ENCODE measurements around the gene BCAP31.
"Not testable (repeated sequence)": the region's sequence is repeated elsewhere in the genome, so short reads cannot be mapped to it uniquely, and the experiment has no call there.

BCAP31 gene

DNA sequence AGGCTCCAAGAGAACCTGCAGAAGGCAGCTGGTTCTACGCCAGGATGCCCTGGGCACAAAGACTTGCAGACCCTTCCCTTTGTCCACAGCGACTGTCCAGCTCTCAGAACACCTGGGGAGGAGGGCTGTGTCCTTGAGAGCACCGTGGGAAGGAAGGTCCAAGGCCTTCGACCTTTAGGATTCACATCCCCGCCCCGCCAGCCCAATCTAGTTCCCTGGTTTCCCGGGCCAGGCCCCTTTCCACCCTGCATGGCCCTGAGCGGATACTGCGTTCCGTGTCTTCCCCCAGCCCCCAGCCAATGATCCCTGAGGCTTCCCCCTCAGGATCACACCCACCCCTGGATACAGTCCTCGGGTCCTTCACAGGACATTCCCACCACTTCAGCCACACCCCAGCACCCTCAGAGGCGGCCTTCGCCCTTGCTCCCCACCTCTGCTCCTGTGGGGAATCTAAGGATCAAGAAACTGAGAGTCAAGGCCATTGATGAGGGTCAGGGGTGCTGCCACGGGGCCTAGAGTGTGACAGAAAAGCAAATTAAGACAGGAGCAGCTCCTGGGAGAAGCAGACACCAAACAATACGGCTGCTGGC, 9.6 kb upstream of the BCAP31 start:
- DNase-seq, result no peak

- DNase-seq, result peak; percentile 59 to 87 (median 80)
These were observed 8.2 kb upstream of the BCAP31 start for GRCh38 chrX:153732401-153732800.

- DNase-seq, result peak in 1 of 4 experiments; percentile 20
These were observed 7.6 kb upstream of the BCAP31 start for GRCh38 chrX:153731845-153732215.

GRCh38 chrX:153731117-153731844, 7.1 kb upstream of the BCAP31 start:
- DNase-seq, result no peak

DNA sequence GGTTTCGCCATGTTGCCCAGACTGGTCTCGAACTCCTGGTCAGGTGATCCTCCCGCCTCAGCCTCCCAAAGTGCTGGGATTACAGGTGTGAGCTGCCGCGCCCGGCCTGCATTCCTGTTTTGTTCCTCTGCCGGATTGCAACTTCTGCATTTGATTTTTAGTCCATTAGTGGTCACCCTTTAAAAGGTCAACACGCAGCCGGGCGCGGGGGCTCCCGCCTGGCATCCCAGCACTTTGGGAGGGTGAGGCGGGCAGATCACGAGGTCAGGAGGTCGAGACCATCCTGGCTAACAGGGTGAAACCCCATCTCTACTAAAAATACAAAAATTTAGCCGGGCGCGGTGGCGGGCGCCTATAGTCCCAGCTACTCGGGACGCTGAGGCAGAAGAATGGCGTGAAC, 5.9 kb upstream of the BCAP31 start:
- not testable (repeated sequence) for DNase-seq

DNA sequence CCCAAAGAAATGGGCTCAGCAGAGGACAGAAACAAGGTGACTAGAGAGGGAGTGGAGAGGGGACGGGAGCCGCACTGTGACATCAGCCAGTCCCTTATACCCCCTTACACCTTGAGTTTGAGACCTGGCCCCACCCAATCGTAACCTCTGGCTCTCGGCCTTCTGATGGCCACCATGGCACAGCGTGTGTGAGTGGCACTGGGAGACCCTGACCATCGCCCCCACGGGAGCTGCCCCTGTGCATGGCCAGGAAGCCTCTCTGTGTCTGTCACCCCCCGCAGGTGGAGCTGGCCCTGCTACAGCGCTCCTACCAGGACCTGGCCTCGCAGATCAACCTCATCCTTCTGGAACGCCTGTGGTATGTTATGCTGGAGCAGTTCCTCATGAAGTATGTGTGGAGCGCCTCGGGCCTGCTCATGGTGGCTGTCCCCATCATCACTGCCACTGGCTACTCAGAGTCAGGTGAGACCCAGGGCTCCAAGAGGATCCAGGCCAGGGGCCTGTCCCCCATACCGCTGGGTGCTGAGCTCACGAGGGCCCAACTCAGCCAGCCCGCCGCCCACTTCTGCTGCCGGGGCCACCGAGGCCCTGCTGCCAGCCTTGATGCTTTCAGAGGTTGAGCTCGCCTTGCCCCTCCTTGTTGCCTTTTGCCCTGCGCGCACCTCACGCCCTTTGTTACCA, 4.9 kb upstream of the BCAP31 start:
- no peak for DNase-seq

DNA sequence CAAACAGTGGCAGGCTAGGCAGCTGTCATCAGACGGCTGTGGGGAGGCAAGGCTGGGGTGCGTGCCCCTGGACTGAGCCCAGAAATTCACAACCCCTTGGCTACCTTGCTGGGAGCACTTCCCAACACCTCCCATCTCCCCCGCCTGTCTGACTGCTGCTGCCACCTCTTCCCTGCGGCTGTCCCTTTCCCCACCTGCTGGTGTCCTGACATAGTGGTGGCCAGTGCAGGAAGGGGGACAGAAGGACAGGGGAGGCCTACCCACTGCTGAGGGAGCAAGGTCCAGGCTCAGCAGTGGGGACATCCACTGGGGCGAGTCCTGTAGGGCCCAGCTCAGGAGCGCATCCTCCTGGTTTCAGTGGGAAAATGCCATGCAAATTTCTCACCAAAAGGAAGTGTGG, 3.9 kb upstream of the BCAP31 start:
- DNase-seq, result no peak

DNA sequence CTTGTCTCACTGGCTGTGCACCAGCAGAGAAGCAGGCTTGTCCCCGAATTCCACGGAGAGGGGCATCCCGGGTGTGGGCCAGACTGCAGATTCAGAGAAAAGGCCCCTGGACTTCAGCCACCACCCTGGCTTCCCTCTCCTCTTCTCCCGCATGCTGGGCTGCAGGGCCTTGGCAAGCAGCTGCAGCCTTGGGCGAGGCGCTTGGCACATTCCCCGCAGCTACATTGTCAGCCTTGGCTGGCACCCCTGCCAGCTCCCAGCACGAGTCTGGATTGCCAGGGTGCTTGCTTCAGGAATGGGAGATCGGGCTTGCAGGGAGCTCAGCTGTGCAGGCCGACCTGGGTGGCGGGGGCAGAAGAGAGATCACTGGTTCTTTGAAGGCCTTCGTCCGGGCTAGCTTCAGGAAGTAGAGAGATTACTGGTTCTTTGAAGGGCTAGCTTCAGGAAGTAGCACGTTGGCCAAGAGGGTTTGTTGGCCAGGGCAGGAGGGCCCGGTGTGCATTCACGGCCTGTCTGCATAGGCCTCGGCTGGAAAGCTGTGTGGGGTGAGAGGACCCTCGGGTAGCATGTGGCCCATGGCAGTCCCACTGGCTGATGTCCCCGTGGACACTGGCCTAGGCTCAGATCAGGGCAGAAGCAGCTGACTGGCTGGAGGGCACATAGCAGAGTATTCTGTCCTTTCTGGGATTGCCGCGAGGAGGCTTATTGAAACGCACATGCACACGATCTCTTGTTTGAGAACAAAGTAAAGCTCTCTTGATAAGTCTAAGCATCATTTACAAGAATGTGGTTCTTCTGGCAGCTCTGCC, 3.1 kb upstream of the BCAP31 start:
- DNase-seq, result peak; percentile 24 to 65 (median 56)

DNA sequence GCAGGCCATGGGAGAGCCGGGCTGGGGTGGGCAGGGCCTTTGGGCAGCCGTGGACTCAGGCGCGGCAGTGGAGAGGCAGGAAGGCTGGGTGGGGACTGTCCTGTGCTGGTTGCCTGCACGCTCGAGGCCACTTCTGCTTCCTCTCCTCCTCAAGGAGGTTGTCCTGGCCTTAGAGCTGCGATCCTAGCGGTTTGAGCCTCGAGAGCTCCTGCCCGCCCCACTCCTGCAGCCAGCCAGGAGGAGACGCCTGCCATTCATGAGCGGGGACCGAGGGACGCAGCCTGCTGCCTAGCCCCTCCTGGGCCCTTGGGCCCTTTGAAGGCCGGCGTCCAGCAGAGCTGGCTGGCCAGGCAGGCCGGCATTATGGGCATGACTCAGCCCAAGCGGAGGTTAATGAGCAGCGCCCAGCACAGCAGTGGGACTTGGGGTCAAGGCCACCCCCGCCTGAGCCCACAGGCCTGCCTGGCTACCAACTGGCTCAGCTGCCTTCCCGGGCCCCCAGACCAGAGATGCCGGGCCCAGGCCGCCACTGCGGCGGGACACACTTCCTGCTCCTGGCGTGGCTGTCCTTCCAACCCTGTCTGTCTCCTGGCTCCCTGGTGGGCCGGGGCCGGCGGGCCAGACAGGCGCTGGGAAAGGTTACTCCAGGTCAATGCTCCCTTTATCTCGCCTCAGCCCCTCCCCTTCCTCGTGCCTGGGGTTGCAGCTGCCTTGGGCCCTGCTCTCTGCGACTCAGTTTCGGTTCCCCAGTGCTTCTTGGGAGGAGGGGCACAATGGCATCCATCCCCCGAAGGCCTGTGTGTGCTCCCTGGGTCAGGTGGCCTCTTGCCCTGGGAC, 2.3 kb upstream of the BCAP31 start:
- DNase-seq, result peak; percentile 79 to 92 (median 90)

DNA sequence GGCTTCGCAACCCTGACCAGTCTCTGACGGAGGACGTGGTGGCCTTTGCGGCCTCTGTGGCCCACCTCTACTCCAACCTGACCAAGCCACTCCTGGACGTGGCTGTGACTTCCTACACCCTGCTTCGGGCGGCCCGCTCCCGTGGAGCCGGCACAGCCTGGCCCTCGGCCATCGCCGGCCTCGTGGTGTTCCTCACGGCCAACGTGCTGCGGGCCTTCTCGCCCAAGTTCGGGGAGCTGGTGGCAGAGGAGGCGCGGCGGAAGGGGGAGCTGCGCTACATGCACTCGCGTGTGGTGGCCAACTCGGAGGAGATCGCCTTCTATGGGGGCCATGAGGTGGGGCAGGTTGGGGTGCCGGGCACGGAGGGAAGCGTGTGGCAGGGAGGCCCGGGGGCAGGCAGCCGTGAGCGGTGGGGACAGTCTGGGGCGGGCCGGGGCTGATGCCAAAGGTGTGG, 1.7 kb upstream of the BCAP31 start:
- no peak for DNase-seq

GRCh38 chrX:153725039-153725831, 1.0 kb upstream of the BCAP31 start:
- peak in 1 of 4 experiments; percentile 10 for DNase-seq

GRCh38 chrX:153723351-153724251, 586 bp downstream of the BCAP31 start:
- peak; percentile 37 to 62 (median 46) for DNase-seq

- DNase-seq, result peak; percentile 85 to 93 (median 87)
These were observed 1.4 kb downstream of the BCAP31 start for GRCh38 chrX:153722704-153723350.

GRCh38 chrX:153719701-153720100, 4.5 kb downstream of the BCAP31 start:
- no peak for DNase-seq

DNA sequence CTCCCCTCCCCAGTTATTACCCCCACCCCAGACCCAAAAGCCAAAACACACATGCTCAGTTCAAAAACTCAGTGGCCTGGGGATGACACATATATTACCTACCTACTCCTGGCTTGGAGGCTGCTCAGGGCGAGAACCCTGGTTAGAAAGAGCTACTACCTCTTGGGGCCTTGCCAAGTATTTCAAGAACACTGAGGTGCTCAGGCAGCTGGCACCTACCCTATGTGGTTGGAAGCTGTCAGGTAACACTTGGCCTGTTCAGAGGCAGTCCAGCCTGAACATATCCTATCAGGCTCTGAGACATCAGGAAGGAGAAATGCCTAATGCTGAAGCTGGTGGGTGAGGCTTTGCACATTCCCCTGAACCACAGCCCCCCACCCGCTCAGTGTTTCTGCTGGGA, 4.9 kb downstream of the BCAP31 start:
- DNase-seq, result no peak

GRCh38 chrX:153717445-153717844, 6.7 kb downstream of the BCAP31 start:
- no peak for DNase-seq

DNA sequence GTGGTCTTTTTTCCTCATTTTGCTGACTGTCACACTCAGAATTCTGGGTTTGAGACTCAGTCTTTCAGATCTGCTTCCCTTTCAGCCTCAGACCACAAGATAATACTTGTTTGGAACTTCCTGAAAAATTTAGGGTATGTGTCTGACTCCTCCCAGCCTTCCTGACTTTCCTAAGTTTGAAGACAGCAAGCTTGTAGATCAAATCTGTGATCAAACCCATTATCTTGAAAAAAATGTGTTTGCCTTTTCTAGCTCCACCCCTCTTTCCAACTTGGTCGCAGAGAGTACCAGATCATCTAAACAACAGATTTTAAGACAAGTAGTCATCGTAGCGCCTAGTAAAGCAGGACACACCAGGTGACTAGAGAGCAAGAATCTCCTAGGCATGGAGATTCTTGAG, 9.9 kb downstream of the BCAP31 start:
- peak; percentile 14 to 67 (median 40) for DNase-seq

DNA sequence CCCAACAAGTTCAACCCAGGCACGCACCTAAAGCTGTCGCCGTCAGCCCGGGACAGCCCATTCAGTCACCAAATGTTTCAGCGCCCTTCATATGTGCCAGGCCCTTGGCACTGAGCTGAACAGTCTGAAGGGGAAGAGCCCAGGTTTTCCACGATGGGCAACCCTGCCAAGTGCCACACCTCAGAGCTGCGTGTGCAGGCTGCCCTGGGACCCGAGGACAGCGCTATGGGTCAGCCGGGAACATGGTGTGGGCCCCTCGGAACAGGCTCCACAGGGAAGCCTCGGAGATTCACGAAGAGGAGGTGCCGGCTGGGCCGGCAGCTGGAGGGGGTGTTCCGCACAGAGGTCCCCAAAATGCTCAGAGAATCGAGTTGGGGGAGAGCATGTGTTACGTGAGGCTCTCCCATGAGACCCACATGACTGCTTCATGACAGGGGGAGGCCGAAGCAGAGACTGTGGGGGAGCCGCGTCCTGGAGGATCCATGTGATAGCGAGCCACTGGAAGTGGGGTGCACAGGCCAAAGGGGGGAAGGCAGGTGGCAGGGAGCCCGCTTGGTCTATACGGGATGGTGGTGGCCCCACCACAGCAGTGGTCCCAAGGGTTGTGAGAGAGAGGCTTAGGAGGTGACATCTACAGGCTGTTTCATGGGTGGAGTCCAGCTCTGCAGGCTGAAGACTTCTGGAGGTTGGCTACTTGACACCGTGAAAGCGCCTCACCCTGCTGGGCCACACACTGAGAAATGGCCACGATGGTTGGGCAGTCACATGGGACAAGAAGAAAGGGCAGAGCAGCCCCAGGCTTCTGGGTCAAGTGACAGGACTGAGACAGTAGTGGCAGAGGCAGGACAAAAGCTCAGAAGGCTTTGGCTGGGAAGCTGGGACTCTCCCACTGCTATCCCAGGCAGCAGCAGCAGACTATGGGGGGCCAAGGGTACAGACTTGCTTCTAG, 14.2 kb downstream of the BCAP31 start:
- no peak for DNase-seq

Data from suppressor macrophage (primary cell).